Measurements from ENCODE around the gene ERC2.

DNA sequence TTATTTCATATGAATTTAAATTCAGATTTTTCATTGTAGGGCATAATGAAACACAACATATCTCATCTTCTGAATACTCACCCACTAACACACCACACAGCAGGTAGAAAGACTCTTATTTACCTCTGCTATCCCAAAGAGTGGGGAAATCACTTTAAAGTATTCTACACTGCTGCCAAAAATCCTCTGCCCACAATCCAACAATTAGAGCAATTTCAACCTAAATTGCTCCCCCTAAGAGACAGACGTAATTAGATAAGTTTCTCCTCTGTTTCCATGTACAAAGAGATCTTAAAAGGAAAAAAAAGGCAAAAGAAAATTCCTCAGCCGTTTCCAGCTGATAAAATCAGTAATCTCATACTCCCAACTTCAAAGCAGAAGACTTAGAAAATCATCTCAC, 331.8 kb downstream of the ERC2 start:
- TF ChIP-seq, protein P1, sequence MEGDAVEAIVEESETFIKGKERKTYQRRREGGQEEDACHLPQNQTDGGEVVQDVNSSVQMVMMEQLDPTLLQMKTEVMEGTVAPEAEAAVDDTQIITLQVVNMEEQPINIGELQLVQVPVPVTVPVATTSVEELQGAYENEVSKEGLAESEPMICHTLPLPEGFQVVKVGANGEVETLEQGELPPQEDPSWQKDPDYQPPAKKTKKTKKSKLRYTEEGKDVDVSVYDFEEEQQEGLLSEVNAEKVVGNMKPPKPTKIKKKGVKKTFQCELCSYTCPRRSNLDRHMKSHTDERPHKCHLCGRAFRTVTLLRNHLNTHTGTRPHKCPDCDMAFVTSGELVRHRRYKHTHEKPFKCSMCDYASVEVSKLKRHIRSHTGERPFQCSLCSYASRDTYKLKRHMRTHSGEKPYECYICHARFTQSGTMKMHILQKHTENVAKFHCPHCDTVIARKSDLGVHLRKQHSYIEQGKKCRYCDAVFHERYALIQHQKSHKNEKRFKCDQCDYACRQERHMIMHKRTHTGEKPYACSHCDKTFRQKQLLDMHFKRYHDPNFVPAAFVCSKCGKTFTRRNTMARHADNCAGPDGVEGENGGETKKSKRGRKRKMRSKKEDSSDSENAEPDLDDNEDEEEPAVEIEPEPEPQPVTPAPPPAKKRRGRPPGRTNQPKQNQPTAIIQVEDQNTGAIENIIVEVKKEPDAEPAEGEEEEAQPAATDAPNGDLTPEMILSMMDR (IDR thresholded peaks at IDR 0.05; ENCODE audit: low read depth, low read length), result no peak
- no peak for TF ChIP-seq POLR2A (IDR thresholded peaks at IDR 0.05; ENCODE audit: extremely low read depth, insufficient read length)

Measured in NB4 (cell line).